ENCODE results near the gene C14orf180. TPM values are rescaled to one million over a fixed set of nuclear protein-coding genes. Genes with fewer than 3 reads are reported as not detected.

Gene C14orf180
- not detected in 2 replicates for polyA plus RNA-seq (2011; rRNA removed)
- not detected in 2 replicates for polyA plus RNA-seq (2012; cell fraction: cytosol; rRNA removed)
- not detected in 2 replicates for polyA plus RNA-seq (2012; cell fraction: nucleus; rRNA removed)
- not detected in 3 replicates for polyA plus RNA-seq (2017; fragmentation: RNase III; extraction: RNeasy Plus Mini Kit Qiagen cat#74134 plus additional on column Dnase treatment)
- polyA minus RNA-seq (2011; rRNA and poly(A)+ RNA removed), result not detected in 2 replicates

- no peak for FAIRE-seq
- CTCF ChIA-PET, result interaction anchor here (0.8 to 8.7 kb wide), 2 partner anchors 14 kb away, joined by 3 to 71 read pairs; no protein-coding TSS in a partner anchor
- POLR2A ChIA-PET, result no interaction called here
- no peak within 1 kb of the TSS for H3K4me3 ChIP-seq
- no peaks in the 10 kb centered on the region for H3K9me3 ChIP-seq
- 79% methylated on average over 9 of the region's 17 CpGs for whole genome bisulfite sequencing (ENCODE audit: missing lambda C conversion rate)
- ATAC-seq, result no peak
- DNase-seq (ENCODE audit: low read depth in 1 of 2, low spot score in 1 of 2), result no peak
- peaks cover 4% of the 10 kb centered on the region; the same call in 1 of the 3 replicates for H3K4me1 ChIP-seq
- TF ChIP-seq CEBPB (IDR thresholded peaks at IDR 0.05) (no peak), PBX3 (IDR thresholded peaks at IDR 0.05) (no peak), HOXA7 (CRISPR knock-in tag; IDR thresholded peaks at IDR 0.05) (no peak), NFE2L2 (conservative IDR thresholded peaks at IDR 0.05; ENCODE audit: low read length) (no peak), NR3C1 (IDR thresholded peaks at IDR 0.05) (no peak)
- no peak within 1 kb of the TSS for H3K27ac ChIP-seq
- H3K4me2 ChIP-seq, result no peak within 1 kb of the TSS
Measured at GRCh38 chr14:104579507-104579906, at the start of gene C14orf180. TSS of gene C14orf180 (plus strand) at chr14:104579764. CDS start at chr14:104586431, 6,667 bp downstream.

- TF ChIP-seq EP300 (IDR thresholded peaks at IDR 0.05) (no peak), TP53 (CRISPR knock-in tag; IDR thresholded peaks at IDR 0.05) (no peak), HEYL (CRISPR knock-in tag; IDR thresholded peaks at IDR 0.05) (no peak), MAX (IDR thresholded peaks at IDR 0.05) (no peak), SREBF2 (IDR thresholded peaks at IDR 0.05) (no peak), FOXS1 (CRISPR knock-in tag; IDR thresholded peaks at IDR 0.05) (no peak), POLR2AphosphoS2 (conservative IDR thresholded peaks at IDR 0.05; ENCODE audit: low read length) (no peak), MAZ (IDR thresholded peaks at IDR 0.05; ENCODE audit: borderline replicate concordance, low read depth, low read length) (no peak), KDM5A (IDR thresholded peaks at IDR 0.05) (no peak), USF2 (IDR thresholded peaks at IDR 0.05) (no peak), RFX5 (IDR thresholded peaks at IDR 0.05) (no peak), MAFK (IDR thresholded peaks at IDR 0.05; ENCODE audit: partially characterized antibody) (no peak), EHF (CRISPR knock-in tag; IDR thresholded peaks at IDR 0.05) (no peak), GATA3 (IDR thresholded peaks at IDR 0.05; ENCODE audit: borderline replicate concordance) (no peak), CHD2 (IDR thresholded peaks at IDR 0.05; ENCODE audit: low read length, partially characterized antibody) (no peak), POLR2A (IDR thresholded peaks at IDR 0.05; ENCODE audit: low read length) (no peak), RAD21 (conservative IDR thresholded peaks at IDR 0.05 in 1 of 2, IDR thresholded peaks at IDR 0.05 in 1 of 2) (no peak), RNF2 (IDR thresholded peaks at IDR 0.05; ENCODE audit: borderline replicate concordance, low read depth) (no peak)
- no peak overlapping the region for H3K4me2 ChIP-seq
- POLR2A ChIA-PET, result no interaction called here
- WGBS (ENCODE audit: missing lambda C conversion rate), result 22% methylated on average over 7 of the region's 10 CpGs
- H3K4me1 ChIP-seq, result no peaks in the 10 kb centered on the region
- no peak for DNase-seq (ENCODE audit: low read depth in 1 of 2, low spot score in 1 of 2)
- no peak for FAIRE-seq
- H3K9me3 ChIP-seq, result peaks cover 24% of the 10 kb centered on the region
- no peak for ATAC-seq
- H3K4me3 ChIP-seq, result no peak overlapping the region
- CTCF ChIA-PET, result interaction anchor here (0.8 kb wide), 1 partner anchor 434 kb away, joined by 4 read pairs; no protein-coding TSS in a partner anchor
- H3K27ac ChIP-seq, result no peak overlapping the region
Measured at GRCh38 chr14:104530646-104531045, 48.9 kb upstream of the C14orf180 start.

GRCh38 chr14:104531421-104532190, 48.0 kb upstream of the C14orf180 start:
- CTCF ChIA-PET, result no interaction called here

More at GRCh38 chr14:104531421-104532190, 48.0 kb upstream of the C14orf180 start:
- WGBS (ENCODE audit: missing lambda C conversion rate), result 47% methylated on average over 19 of the region's 19 CpGs
- DNase-seq (ENCODE audit: low read depth in 1 of 2, low spot score in 1 of 2), result no peak
- H3K4me3 ChIP-seq, result no peak overlapping the region
- H3K27ac ChIP-seq, result no peak overlapping the region
- no peak overlapping the region for H3K4me2 ChIP-seq
- H3K9me3 ChIP-seq, result peaks cover 24% of the 10 kb centered on the region
- no peak for ATAC-seq
- H3K4me1 ChIP-seq, result no peaks in the 10 kb centered on the region
- POLR2A ChIA-PET, result no interaction called here
- FAIRE-seq, result no peak
- TF ChIP-seq KDM5A (IDR thresholded peaks at IDR 0.05) (no peak), HOXB5 (CRISPR knock-in tag; IDR thresholded peaks at IDR 0.05) (no peak), NFE2L2 (conservative IDR thresholded peaks at IDR 0.05; ENCODE audit: low read length) (no peak), CTCF (IDR thresholded peaks at IDR 0.05) (no peak)
